GM04504 (cell line): ENCODE measurements around the gene LGR6.
"Not testable (repeated sequence)": the region's sequence is repeated elsewhere in the genome, so short reads cannot be mapped to it uniquely, and the experiment has no call there.

ENCODE experiments used
- DNase-seq: peaks from one replicate; pipeline ENCODE4 v3.0.0-alpha.2; 2012; ENCODE audit warnings: low read depth

LGR6 gene

DNA sequence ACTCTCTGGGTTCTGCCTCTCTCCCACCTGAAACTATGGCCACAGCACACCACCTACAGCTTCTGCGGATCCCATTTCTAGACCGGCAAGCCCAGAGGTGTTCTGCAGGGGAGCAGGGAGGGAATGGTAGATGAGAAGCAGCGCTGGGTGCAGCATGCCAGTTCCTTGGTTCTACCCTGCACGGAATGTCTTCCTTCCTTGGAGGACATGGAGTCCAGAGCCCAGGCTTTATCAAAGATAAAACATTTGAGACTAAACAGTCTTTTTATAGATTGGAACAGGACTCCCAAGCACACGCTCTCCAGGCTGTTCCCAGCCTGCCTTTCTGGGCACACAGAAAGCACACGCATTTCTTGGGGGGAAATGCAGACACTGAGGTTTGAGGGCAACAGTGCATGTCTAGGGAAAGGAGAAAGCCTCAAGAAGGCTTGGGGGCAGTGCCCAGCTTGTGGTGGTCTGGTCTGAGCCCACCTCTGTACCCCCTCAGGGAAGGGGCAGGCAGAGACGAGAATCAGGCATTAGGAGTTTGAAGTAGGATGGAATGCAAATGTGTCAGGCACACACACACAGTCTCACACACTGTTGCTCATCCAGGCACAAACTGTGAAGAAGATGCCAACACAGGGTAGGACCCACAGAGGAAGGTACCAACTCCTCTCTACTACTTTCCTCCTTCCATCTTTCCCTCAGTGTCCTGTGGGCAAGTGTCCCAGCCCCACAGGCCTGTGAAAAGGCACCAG is 29.7 kb downstream of the LGR6 start:
- DNase-seq: no peak

DNA sequence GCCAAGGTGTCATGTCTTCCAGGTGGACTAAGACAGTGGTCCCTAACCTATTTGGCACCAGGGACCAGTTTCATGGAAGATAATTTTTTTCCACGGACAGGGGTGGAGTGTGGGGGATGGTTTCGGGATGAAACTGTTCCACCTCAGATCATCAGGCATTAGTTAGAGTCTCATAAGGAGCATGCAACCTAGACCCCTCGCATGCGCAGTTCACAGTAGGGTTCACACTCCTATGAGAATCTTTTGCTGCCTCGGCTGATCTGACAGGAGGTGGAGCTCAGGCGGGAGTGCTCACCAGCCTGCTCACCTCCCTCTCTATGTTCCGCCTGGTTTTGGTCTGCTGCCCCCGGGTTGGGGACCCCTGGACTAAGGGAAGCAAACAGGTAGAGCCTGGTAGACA is 30.9 kb downstream of the LGR6 start:
- no peak for DNase-seq

DNA sequence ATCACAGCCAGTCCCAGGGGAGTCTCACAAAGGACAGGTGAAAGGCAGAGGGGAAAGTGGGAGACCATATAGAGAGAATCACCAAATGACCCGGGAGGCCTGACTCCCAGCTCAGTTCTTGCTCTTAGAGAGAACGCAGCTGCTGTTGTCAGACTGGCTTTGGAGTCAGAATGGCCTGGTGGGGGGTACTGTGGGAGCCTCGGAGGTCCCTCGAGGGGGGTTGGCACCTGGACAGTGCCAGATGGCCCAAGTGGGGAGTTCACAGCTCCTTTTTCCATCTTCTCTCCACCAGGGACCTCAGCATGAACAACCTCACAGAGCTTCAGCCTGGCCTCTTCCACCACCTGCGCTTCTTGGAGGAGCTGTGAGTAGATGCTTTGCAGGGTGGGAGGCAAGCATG is 31.5 kb downstream of the LGR6 start:
- no peak for DNase-seq

DNA sequence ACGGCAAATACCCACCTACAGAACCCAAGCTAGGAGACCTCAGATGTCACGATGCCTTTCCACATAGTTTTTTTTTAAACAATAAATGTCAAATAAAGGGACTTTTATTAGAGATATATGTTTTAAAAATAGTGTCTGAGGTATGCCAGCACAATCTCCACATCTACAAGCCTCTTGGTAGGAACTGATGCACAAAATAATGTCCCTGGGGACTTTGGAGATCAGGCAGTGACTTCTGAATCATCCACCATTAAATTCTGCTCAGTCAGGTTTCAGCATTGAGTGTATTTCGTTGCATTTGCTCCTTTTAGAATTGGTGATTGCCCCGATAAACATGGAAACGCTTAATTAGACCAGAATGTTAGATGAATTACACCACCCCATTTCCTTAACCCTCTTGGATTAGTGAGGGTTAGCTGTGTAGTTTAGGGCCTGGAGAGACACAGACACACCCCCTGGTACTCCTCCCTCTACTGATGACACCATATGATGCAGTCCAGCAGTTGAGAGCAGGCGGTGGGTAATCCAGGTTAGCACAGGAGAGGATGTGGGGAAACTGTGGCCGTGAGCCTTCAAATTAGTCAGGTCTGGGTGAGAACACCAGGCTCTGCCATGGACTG is 33.6 kb downstream of the LGR6 start:
- no peak for DNase-seq

DNA sequence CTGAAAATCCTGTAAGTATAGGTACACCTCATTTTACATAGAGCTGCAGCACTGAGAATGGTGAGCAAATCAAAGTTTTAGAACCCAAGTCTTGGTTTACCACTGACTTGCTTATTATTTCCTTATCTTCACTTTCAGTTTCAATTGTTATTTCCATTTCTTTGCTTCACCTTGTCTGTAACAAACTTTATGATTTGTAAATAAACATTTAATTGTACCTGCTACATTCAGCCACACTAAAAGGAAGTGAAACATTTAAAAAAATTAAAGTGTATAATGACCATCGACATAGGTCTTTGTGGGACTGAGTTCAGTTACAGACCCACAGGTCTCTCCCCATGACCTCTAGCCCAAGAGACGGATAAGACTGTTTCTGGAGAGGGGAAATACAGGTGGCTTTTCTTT is 34.4 kb downstream of the LGR6 start:
- DNase-seq: no peak

DNA sequence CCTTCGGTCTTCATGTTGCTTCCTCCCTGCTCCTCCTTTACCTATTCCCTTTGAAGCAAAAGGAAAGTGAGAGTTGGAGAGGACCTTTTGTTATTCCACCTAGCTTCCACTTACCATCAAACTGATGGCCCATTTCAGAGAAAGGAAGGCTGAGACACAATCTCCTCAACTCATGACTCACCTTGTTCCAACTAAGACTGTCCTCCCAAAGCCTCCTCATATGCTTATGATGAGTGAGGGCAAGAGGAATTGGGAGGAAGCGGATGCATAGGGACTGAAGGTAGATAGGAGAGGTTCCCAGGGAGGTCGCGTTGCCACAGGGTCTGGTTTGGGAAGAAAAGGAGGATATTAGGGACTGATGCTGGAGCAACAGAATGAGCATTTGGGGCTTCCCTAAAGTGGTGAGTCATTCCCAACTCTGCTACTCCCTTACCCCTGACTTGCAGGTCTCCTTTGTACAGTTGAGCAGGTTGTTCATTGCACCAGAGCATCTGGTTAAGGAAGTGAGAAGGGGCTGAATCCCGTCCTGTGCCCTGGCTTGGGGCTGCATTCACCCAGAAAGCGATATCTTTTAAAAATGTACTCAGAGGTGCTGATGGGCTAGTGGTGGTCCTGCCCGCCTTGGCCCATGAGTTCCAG is 35.0 kb downstream of the LGR6 start:
- DNase-seq: no peak

DNA sequence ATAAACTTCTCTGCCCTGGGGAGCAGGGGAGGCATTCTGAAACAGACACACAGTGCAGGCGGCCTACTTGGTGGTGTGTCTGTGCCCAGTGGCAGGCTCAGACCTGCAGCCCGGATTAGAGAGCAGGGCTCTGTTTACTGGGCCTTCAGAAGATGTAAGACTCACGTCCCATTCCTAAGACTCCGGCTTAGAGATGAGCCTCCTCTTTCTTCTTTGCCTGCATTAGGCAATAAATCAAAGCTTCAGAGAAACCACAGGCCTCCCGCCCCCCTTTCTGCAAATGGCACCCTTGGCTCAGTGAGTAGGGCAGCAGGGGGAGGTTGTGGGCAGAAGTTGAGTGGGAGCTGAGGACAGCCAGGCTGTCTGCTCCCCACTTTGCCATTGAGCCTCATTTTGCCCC is 35.8 kb downstream of the LGR6 start:
- no peak for DNase-seq

DNA sequence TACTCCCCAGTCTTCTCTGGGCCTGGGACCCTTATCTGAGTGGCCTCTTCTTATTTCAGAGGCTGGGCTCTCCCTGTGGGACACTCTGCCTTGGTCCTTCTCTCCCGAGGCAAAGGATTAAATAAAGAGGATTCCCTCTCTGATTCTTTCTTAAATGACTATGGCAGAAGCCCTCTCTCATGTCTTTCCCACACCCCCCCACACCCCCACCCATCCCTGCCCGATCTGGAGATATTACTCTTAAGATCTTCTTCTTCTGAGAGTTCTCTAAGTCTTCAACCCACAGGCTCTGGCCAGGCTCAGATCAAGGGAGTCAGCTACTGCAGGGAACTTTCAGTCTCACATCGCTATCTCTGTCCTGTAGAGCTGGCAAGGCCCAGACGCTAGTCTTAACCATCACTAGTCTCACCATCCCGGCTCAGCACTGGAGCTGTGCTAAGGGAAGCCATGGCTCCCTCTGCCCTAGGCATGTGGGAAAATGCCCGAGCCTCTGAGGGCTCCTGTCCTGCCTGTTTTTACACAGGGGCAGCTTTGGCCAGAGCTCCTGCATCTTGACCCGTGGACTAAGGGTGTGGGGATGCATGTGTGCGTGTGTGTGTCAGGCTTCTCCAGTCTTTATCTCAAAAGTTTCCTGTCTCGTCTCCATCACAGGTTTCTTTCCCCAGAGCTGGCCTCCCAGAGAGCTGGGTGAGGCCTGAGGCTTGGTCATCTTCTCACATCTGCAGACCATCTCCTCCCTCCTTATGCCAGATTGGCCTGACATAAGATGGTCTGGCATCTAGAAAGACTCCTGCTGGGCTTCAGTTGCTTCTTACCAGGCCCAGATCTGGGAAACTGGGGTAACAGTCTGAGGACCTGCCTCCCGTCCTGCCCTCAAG is 36.7 kb downstream of the LGR6 start:
- DNase-seq: peak; percentile 8

DNA sequence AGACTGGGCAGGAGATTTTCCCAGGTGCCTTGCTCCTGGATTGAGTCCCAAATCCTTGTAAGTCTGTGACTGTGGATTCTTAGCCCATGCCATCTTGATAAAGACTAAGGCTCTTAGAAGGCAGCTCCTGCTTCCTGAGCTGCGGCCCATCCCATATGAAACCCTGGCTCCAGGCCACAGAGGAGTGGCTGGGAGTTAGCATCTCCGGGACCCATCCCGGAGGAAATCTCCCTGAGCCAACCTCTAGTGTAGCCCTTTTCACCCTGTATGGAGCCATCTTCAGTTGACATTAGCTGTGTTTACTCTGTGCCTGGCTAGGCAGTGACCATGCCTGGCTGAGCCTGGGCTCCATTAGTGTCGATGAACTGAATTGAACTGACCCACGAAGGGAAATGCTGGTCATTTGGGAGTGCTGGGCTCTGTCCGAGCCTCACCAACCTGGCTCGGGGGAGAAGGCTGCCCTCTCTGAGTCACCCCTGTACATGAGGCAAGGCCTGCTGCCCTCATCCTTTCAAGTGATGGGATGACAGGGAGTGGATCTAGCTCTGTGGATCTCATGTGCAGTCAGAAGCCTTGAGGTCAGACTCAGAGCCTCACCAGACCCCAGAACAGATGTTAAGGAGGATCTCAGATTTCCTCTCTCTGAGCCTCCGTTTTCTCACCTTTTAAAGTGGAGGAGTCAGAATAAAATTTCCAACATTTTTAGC is 37.5 kb downstream of the LGR6 start:
- DNase-seq: no peak

DNA sequence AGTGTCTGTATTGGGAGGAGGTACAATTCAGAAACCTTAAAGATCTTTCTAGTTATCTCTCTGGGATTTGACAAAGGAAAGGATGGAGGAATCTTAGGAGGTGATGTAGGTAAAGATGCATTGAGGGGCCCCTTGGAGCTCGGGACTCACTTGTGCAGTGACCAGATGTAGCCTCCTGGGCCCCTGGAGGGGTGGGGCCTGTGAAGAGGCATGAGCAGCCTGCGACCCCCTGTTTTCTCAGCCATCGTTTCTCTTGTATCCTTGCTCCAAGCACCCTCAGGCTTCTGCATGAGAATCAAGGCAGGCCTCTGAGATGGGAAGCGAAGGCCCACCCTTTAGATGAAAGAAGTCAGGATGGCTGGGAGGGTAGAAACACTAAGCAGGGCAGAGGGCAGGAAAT is 39.6 kb downstream of the LGR6 start:
- no peak for DNase-seq

DNA sequence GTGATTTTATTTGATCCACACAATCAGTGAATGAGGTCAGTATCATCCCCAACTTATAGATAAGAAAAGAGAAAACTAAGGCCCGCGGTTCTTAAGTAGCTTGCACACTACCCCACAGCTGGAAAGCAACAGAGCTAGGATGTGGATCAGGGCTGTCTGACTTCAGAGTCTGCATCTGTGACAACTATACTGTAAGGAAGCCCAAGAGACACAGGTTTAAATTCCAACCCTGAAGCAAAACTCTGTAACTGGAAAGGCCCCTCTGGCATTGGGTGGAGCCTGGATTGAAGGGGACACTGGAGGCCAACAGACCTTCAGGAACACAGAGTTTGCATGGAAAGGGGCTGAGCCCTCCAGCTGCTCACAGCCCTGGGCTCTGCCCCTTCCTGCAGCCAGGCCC is 40.2 kb downstream of the LGR6 start:
- DNase-seq: no peak

DNA sequence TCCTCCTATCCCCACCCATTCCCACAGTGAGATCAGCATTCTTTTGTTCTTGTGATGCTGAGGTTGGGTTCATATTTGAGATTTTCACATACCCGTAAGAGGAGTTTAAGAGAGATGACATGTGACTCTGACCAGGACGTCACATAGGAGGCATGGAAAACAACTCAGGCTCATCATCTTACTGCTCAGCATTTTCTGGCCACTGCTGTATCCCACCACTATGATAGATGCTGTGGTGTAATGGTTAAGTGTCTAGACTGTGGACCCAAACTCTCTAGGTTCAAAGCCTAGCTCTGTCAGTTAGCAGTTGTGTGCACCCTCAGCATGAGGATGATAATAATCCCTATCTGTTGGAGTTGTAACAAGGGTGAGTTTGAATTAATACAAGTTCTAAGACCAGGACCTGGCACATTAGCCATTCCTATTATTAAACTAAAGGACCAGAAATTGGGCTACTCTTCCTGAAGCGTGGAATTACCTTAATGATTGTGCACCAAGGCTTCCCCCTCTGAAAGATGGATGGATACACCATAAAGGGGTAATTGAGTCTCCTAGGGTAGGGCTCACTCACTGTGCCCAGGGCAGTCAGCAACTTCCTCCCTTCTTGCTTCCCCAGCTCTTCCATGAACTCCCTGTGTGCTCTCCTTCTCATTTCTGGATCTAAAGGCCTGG is 40.9 kb downstream of the LGR6 start:
- no peak for DNase-seq

DNA sequence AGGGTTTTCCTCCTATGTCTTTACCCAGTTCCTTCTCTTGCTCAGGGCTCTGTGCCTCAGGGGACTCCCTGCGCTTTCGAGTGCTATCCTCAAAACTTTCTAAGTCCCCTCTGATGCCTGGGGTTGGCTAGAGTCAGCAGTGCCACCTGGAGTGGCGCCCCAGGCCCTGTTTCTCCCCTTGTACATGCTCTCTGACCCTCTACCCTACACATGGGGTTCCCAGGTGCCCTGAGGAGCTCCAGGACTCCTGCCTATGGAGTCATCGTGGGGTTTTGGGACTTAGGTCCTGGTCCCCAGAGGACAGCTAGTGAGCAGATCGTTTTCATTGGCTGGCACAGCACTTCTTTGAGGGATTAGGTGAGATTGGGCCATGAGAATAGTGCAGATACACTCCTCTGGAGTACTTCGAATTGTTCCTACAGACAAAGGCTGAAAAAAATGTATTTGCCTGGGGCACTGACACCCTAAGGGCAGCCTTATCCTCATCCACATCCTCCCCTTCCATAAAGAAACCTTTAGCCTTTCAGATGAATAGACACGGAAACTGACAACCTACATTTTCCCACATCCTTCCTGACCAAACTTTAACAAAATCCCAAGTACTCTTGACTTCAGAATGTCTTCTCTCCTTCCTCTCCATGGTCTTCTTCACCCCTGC is 41.5 kb downstream of the LGR6 start:
- no peak for DNase-seq

DNA sequence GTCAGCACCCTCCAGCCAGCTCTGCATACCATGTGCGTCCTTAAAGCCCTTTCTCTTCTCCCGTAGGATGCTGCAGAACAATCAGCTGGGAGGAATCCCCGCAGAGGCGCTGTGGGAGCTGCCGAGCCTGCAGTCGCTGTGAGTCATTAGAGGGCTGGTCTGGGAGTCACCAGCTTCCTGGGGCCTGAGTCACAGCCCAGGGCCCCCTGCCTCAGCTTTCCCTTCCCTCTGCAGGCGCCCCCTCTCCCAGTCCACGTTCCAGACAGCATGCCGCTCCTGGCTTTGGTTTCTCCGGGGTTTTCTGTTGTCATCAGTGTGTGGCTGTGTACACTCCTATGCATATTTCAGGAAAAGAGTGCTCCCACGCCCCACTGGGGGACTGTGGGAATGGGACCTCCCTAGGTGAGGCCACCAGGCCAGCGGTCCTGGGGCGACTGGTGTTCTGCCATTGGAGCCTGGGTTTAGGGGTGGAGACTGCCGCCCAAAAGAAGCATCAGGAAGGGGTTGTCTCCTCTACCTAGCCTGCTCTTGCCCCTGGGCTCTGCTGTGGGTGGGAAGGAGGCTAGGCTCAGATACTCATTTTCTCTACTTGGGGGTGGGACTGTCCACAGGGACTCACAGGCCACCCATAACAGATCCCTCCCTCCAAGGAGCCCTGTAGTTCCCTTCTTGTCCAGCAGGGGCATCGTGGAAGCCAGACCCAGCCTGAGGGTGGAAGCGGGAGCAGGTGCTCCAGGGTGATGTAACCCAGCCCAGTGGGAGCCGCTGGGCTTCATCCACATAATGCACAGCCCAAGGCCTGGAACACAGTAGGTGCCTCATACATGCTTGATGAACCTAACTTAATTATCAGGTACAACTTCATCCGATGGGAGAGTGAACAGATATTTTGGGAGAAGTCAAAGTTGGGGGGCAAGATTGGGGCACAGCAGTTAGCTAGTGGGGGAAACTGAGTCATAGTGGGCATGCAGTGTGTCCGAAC is 42.5 kb downstream of the LGR6 start:
- peak; percentile 84 for DNase-seq

DNA sequence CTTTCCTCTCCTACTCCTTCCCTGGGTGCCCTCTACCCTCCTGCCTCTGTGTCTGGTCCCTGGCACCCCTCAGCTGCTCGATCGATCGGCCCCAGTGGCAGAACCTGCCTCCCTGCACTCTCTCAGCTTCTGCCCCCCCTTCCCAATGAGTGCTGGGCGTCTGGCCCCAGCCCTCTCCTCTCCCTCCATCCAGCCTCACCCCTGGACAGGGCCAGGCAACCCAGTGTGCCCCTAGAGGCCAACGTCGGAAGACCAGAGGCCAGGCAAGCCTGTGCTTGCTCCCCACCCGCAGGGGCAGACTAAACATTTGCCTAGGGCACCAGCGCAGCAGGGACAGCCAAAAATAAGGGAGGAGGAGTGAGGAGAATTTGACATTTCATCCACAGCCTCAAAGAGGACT is 43.5 kb downstream of the LGR6 start:
- no peak for DNase-seq

DNA sequence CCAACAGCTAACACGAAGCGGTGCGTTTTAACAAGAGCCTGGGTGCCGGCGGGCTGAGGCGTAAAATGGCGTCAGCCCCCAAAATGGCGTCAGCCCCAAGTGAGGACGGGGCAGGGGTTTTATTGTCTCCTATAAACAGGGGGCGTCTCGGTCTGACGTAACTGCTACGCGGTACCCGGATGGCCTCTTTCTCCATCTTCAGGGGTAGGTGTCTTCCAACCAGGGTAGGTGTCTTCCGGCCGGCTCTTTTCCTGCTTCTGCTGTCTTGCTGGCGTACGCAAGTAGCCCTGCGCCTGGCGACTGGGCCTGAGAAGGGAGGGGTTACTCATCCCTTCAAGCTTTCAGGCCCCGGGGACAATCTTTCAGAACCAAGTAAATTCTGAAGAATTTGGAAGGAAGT is 45.3 kb downstream of the LGR6 start:
- no peak for DNase-seq

DNA sequence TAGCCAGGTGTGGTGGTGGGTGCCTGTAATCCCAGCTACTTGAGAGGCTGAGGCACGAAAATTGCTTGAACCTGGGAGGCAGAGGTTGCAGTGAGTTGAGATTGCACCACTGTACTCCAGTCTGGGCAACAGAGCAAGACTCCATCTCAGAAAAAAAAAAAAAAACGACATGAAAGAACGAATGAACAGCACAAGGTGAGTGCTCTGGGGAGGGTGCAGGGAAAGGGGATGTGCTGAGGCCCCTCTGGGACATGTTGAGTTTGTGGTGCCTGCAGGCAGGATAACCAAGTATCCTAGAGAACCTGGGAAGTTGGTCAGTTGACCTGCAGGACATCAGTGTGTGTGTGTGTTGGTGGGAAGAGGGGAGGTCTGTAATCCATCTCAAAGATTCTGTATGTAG is 46.6 kb downstream of the LGR6 start:
- DNase-seq: not testable (repeated sequence)

DNA sequence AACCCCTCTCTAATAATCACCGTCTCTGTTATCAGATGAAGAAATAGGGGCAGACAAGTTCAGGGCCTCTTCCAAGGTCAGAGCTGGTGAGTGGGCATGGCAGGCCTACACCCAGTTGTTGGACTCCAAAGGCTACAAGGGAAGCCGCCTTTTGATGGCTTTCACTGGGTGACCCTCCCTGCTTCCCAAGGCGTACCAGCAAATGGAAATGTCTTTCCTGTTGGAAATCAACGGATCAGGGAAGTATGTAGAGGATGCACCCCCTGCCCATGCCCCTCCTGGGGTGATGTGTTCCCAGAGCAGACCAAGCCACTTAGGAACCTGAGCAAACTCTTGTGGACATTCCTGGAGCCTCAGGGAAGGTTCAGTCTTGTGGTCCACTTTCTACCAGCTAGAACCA is 47.4 kb downstream of the LGR6 start:
- no peak for DNase-seq

DNA sequence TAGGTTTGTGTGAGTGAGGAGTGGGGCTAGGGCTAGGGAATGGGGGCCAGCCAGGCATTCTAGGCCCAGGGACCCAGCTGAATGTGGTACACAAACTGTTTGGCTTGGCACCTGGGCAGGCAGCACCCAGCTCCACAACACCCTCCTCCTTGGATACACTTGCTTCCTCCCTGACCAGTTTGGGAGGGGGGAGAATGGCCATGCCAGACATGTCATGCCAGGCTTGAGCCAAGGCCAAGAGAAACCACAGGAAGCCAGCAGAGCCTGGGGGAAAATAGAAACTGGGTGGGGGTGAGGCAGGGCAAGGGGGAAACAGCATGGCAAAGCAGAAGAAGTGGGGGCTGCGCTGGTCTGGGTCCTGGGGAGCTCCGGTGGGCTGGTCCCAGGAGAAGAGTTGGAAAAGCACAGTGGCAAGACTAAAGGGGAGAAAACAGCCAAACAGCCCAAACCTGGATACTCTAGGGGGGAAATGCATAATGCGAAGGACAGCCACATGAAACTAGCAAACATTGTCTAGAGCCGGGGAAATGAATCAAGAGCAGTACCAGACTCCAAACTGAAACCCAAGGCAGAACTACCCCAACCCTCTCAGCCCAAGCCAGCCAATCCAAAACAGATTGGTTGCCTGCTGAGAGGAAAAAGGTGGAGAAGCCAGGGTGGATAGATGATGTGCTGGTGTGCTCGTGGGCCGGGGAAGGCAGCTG is 47.9 kb downstream of the LGR6 start:
- no peak for DNase-seq
